Neural progenitor cell (in vitro differentiated cells): ENCODE measurements around the gene C4orf50. TPM values are rescaled to one million over a fixed set of nuclear protein-coding genes. Genes with fewer than 3 reads are reported as not detected.

ENCODE experiments used
- DNase-seq: peaks from one replicate; pipeline ENCODE4 v3.0.0-alpha.2; 2016; ENCODE audit warnings: low spot score
- H2AFZ ChIP-seq: fragments of 200-600 bp; sonication (generic); replicated peaks from 2 replicates; pipeline ENCODE4 v1.6.1; 2016; ENCODE audit warnings: antibody characterized with exemption
- H3F3A ChIP-seq: fragments of 200-600 bp; sonication (generic); 2 replicates; pipeline ENCODE4 v1.6.1; 2016; ENCODE audit warnings: antibody characterized with exemption, low read depth
- H3K27ac ChIP-seq: fragments of 200-600 bp; sonication (generic); 2 replicates; pipeline ENCODE4 v1.5.1; 2016; ENCODE audit warnings: mild to moderate bottlenecking
- H3K27me3 ChIP-seq: fragments of 200-600 bp; sonication (generic); 2 replicates; pipeline ENCODE4 v1.6.1; 2016; ENCODE audit warnings: mild to moderate bottlenecking, moderate library complexity
- H3K36me3 ChIP-seq: fragments of 200-600 bp; sonication (generic); 2 replicates; pipeline ENCODE4 v1.5.1; 2016
- H3K4me1 ChIP-seq: fragments of 200-600 bp; sonication (generic); 2 replicates; pipeline ENCODE4 v1.6.1; 2016; ENCODE audit warnings: mixed run types
- H3K4me2 ChIP-seq: fragments of 200-600 bp; sonication (generic); 2 replicates; pipeline ENCODE4 v1.6.1; 2016
- H3K4me3 ChIP-seq: fragments of 200-600 bp; sonication (generic); 2 replicates; pipeline ENCODE4 v1.5.1; 2016
- H3K79me2 ChIP-seq: fragments of 200-600 bp; sonication (generic); 2 replicates; pipeline ENCODE4 v1.6.1; 2016; ENCODE audit warnings: low read depth
- H3K9ac ChIP-seq: fragments of 200-600 bp; sonication (generic); 2 replicates; pipeline ENCODE4 v1.6.1; 2016
- H3K9me3 ChIP-seq: fragments of 200-600 bp; sonication (generic); 2 replicates; pipeline ENCODE4 v1.5.1; 2016; ENCODE audit warnings: low read depth
- H4K20me1 ChIP-seq: fragments of 200-600 bp; sonication (generic); 2 replicates; pipeline ENCODE4 v1.6.1; 2016; ENCODE audit warnings: low read depth
- H3K27ac Mint-ChIP-seq: 3 replicates; pipeline ENCODE4 v1.8.0; 2021; ENCODE audit warnings: mixed read lengths
- H3K27me3 Mint-ChIP-seq: 2 replicates; pipeline ENCODE4 v1.8.0; 2022; ENCODE audit warnings: low read depth, mild to moderate bottlenecking, inconsistent platforms, moderate library complexity, mixed read lengths; ENCODE audit not compliant: insufficient read depth
- H3K36me3 Mint-ChIP-seq: 3 replicates; pipeline ENCODE4 v1.8.0; 2021; ENCODE audit warnings: mixed read lengths
- H3K4me1 Mint-ChIP-seq: 3 replicates; pipeline ENCODE4 v1.8.0; 2021; ENCODE audit warnings: mixed read lengths
- H3K4me3 Mint-ChIP-seq: 3 replicates; pipeline ENCODE4 v1.8.0; 2021; ENCODE audit warnings: mild to moderate bottlenecking, moderate library complexity, mixed read lengths
- H3K9me3 Mint-ChIP-seq: 3 replicates; pipeline ENCODE4 v1.8.0; 2020; ENCODE audit warnings: mixed read lengths
- EZH2 ChIP-seq: fragments of 200-600 bp; sonication (generic); IDR thresholded peaks from 2 replicates; pipeline ENCODE4 v1.6.1; 2017; ENCODE audit warnings: antibody characterized with exemption, mild to moderate bottlenecking, moderate library complexity
- EZH2phosphoT487 ChIP-seq: fragments of 200-600 bp; sonication (generic); IDR thresholded peaks from 2 replicates; pipeline ENCODE4 v1.6.1; 2017; ENCODE audit warnings: antibody characterized with exemption
- total RNA-seq: library from RNA; depleted of rRNA; stranded (reverse); fragments of >200 nt; gene quantifications from 2 replicates; pipeline ENCODE4 v1.2.3, GENCODE V29; 2015; ENCODE audit warnings: low replicate concordance
- TF ChIP-seq, protein P1 (sequence below): fragments of 200-600 bp; sonication (generic); IDR thresholded peaks from 2 replicates; pipeline ENCODE4 v1.5.1; 2017; ENCODE audit warnings: antibody characterized with exemption, mild to moderate bottlenecking

C4orf50 gene
- total RNA-seq, 1 donor from 2014 or later, result 0.32 TPM

DNA sequence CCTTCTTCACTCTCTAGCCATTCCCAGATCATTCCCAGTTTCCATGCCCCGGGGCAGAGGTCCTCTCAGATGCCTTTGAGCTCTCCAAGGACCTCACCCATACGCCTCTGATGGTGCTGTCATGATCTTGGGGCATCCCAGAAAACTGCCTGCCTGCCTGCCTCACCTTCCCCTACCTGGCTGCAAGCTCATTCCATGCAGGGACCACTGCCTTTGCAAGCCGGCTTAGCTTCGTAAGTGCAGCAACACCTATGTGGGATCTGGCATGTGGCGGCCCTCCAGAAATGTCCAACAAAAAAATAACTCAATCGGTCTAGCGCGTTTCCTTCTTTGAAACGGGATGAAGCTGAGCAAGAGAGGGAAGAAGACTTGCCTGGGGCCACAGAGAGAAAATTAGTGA is 53.0 kb downstream of the C4orf50 start:
- no peaks in the 10 kb centered on the region for H3K9me3 ChIP-seq
- no peak overlapping the region for H3K27ac ChIP-seq
- H3K4me2 ChIP-seq, result no peak overlapping the region
- H3K27ac Mint-ChIP-seq, result no peak overlapping the region
- H2AFZ ChIP-seq, result no peak overlapping the region
- H3K4me1 ChIP-seq, result peaks cover 11% of the 10 kb centered on the region
- H3K36me3 ChIP-seq, result no peaks in the 10 kb centered on the region
- TF ChIP-seq EZH2phosphoT487, result no peak
- TF ChIP-seq, protein P1, sequence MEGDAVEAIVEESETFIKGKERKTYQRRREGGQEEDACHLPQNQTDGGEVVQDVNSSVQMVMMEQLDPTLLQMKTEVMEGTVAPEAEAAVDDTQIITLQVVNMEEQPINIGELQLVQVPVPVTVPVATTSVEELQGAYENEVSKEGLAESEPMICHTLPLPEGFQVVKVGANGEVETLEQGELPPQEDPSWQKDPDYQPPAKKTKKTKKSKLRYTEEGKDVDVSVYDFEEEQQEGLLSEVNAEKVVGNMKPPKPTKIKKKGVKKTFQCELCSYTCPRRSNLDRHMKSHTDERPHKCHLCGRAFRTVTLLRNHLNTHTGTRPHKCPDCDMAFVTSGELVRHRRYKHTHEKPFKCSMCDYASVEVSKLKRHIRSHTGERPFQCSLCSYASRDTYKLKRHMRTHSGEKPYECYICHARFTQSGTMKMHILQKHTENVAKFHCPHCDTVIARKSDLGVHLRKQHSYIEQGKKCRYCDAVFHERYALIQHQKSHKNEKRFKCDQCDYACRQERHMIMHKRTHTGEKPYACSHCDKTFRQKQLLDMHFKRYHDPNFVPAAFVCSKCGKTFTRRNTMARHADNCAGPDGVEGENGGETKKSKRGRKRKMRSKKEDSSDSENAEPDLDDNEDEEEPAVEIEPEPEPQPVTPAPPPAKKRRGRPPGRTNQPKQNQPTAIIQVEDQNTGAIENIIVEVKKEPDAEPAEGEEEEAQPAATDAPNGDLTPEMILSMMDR, result no peak
- TF ChIP-seq EZH2, result no peak
- H3K79me2 ChIP-seq, result no peaks in the 10 kb centered on the region
- no peaks in the 10 kb centered on the region for H3F3A ChIP-seq
- H3K9ac ChIP-seq, result no peak overlapping the region
- no peak overlapping the region for H3K4me3 Mint-ChIP-seq
- H3K27me3 ChIP-seq, result no peaks in the 10 kb centered on the region
- H3K9me3 Mint-ChIP-seq, result no peaks in the 10 kb centered on the region
- H3K36me3 Mint-ChIP-seq, result no peaks in the 10 kb centered on the region
- H3K4me1 Mint-ChIP-seq, result peaks cover 6% of the 10 kb centered on the region
- no peak overlapping the region for H3K4me3 ChIP-seq
- peaks cover 3% of the 10 kb centered on the region for H3K27me3 Mint-ChIP-seq
- H4K20me1 ChIP-seq, result no peaks in the 10 kb centered on the region
- no peak for DNase-seq

DNA sequence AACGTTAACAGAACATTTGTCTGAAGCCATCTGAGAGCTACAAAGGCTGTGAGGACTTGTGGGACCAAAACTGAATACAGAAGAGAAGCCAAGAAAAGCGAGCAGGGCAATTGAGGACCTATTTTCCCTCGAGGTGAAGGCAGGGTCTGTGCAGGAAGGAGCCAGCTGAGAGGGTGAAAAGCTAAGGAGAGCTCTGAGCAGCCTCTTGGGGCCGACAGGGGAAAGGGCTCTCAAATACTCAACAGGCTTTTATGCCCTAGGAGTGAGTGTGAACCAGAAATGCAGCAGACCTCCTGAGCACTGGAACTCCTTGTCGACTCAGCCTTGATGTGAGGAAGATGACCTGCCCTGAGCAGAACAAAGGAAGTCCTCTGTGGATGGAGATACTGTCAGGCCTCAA is 54.2 kb downstream of the C4orf50 start:
- no peaks in the 10 kb centered on the region for H3K9me3 Mint-ChIP-seq
- Histone ChIP-seq H3K9ac (no peak overlapping the region), H3K36me3 (no peaks in the 10 kb centered on the region), H2AFZ (no peak overlapping the region), H3K79me2 (no peaks in the 10 kb centered on the region), H3K27me3 (no peaks in the 10 kb centered on the region), H3K27ac (no peak overlapping the region), H4K20me1 (no peaks in the 10 kb centered on the region), H3K4me2 (no peak overlapping the region), H3K9me3 (no peaks in the 10 kb centered on the region), H3F3A (no peaks in the 10 kb centered on the region), H3K4me1 (peaks cover 11% of the 10 kb centered on the region), H3K4me3 (no peak overlapping the region)
- no peaks in the 10 kb centered on the region for H3K36me3 Mint-ChIP-seq
- peak overlapping the region; percentile 8 for H3K4me3 Mint-ChIP-seq
- peaks cover 4% of the 10 kb centered on the region for H3K4me1 Mint-ChIP-seq
- peaks cover 7% of the 10 kb centered on the region for H3K27me3 Mint-ChIP-seq
- no peak for TF ChIP-seq EZH2
- TF ChIP-seq, protein P1, result no peak
- TF ChIP-seq EZH2phosphoT487, result no peak
- H3K27ac Mint-ChIP-seq, result no peak overlapping the region
- no peak for DNase-seq

DNA sequence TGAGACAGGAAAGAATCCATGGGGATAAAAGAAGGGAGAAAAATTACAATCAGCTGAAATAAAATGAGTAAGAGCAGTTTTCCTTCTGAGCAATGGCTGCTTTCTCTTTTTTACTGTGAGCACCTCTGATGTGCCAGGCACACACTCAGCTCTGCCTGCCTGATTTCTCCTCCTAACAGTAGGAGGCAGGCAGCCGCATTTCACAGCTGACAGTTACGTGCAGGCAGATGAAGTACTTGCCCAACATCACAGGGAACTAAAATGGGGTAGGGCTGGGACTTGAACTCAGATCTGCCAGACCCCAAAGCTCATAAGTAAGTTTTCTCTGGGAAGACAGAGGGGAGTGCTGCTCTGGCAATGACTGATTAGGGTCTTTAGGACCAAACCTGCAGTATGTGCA is 54.6 kb downstream of the C4orf50 start:
- no peak overlapping the region for H3K4me3 ChIP-seq
- Mint-ChIP-seq H3K27me3 (peaks cover 11% of the 10 kb centered on the region), H3K4me1 (peaks cover 4% of the 10 kb centered on the region), H3K27ac (no peak overlapping the region), H3K36me3 (no peaks in the 10 kb centered on the region), H3K9me3 (no peaks in the 10 kb centered on the region), H3K4me3 (no peak overlapping the region)
- H3K9me3 ChIP-seq, result no peaks in the 10 kb centered on the region
- H3K36me3 ChIP-seq, result no peaks in the 10 kb centered on the region
- no peak overlapping the region for H3K4me2 ChIP-seq
- no peaks in the 10 kb centered on the region for H4K20me1 ChIP-seq
- no peaks in the 10 kb centered on the region for H3K79me2 ChIP-seq
- no peaks in the 10 kb centered on the region for H3K27me3 ChIP-seq
- H2AFZ ChIP-seq, result no peak overlapping the region
- H3K27ac ChIP-seq, result no peak overlapping the region
- H3K9ac ChIP-seq, result no peak overlapping the region
- TF ChIP-seq EZH2phosphoT487 (no peak), EZH2 (no peak)
- TF ChIP-seq, protein P1, result peak; percentile 14
- H3K4me1 ChIP-seq, result peaks cover 11% of the 10 kb centered on the region
- no peaks in the 10 kb centered on the region for H3F3A ChIP-seq
- peak; percentile 44 for DNase-seq
